Subcutaneous adipose tissue (tissue), 4 donors: ENCODE results near the gene INPP5A. TPM values are rescaled to one million over a fixed set of nuclear protein-coding genes. Genes with fewer than 3 reads are reported as not detected.

Experiments
- total RNA-seq, 4 donors: library from RNA; depleted of rRNA; stranded (reverse); fragments of >200 nt; gene quantifications; one replicate each; pipeline ENCODE4 v1.1.0, GENCODE V29; 2016
- TF ChIP-seq, protein P1 (sequence below): fragments of 450-650 bp; IDR thresholded peaks from one replicate; pipeline ENCODE4 v1.5.1; 2016; ENCODE audit warnings: low read depth, mild to moderate bottlenecking, control low read depth, antibody characterized with exemption, moderate library complexity

INPP5A gene
- total RNA-seq, 4 donors from 2014 or later = 23.1 to 34.1 (median 31.6) TPM

- TF ChIP-seq, protein P1, sequence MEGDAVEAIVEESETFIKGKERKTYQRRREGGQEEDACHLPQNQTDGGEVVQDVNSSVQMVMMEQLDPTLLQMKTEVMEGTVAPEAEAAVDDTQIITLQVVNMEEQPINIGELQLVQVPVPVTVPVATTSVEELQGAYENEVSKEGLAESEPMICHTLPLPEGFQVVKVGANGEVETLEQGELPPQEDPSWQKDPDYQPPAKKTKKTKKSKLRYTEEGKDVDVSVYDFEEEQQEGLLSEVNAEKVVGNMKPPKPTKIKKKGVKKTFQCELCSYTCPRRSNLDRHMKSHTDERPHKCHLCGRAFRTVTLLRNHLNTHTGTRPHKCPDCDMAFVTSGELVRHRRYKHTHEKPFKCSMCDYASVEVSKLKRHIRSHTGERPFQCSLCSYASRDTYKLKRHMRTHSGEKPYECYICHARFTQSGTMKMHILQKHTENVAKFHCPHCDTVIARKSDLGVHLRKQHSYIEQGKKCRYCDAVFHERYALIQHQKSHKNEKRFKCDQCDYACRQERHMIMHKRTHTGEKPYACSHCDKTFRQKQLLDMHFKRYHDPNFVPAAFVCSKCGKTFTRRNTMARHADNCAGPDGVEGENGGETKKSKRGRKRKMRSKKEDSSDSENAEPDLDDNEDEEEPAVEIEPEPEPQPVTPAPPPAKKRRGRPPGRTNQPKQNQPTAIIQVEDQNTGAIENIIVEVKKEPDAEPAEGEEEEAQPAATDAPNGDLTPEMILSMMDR = no peak
These were observed 118.9 kb downstream of the INPP5A start for GRCh38 chr10:132656283-132657126.

- TF ChIP-seq, protein P1 = no peak
These were observed 119.6 kb downstream of the INPP5A start for GRCh38 chr10:132657127-132657706.

- TF ChIP-seq, protein P1 = no peak
These were observed 120.2 kb downstream of the INPP5A start for GRCh38 chr10:132657748-132658147.

GRCh38 chr10:132658546-132659205, 121.1 kb downstream of the INPP5A start:
- TF ChIP-seq, protein P1 = no peak

GRCh38 chr10:132659206-132660091, 121.9 kb downstream of the INPP5A start:
- TF ChIP-seq, protein P1 = no peak

- TF ChIP-seq, protein P1 = no peak
These were observed 122.8 kb downstream of the INPP5A start for GRCh38 chr10:132660385-132660784.
